HG03039 (cell line): ENCODE data around the gene P4HA3.

Experiments used
- ATAC-seq: cut with Tn5 transposase; IDR thresholded peaks from one replicate; pipeline ENCODE4 v1.9.1; 2021; ENCODE audit warnings: mild to moderate bottlenecking, moderate library complexity; ENCODE audit not compliant: unreplicated experiment

P4HA3 gene

DNA sequence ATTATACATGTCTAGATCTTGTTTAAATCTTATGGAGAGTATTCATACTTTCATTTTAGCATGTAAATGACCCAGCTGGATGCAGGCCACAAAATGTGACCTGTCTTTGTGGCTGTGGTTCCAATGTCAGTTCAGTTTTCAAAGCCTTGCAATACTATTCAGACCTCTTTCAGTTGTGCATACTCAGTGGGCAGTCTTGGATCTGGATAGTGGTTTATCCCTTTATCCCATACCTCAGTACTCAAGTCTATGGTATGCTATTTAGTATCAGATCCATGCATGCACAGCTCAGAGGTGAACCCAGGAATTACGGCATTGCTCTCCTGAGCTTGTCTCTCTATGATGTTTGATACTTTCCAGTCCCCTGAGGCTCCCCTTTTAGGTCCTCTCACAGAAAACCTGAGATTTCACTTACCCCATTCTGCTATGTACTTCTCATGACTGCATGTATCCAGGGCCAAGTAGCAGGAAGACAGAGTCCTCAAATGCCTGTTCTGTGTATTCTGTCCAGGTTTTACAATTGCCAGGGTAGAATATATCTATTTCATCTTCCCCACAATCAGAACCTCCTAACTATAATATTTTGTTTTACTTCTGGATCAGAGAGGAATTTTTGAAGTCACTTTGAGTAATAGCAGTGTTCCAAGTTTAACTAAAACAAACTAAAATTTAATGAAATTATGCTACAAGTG, 6.9 kb upstream of the P4HA3 start:
- no peak for ATAC-seq

DNA sequence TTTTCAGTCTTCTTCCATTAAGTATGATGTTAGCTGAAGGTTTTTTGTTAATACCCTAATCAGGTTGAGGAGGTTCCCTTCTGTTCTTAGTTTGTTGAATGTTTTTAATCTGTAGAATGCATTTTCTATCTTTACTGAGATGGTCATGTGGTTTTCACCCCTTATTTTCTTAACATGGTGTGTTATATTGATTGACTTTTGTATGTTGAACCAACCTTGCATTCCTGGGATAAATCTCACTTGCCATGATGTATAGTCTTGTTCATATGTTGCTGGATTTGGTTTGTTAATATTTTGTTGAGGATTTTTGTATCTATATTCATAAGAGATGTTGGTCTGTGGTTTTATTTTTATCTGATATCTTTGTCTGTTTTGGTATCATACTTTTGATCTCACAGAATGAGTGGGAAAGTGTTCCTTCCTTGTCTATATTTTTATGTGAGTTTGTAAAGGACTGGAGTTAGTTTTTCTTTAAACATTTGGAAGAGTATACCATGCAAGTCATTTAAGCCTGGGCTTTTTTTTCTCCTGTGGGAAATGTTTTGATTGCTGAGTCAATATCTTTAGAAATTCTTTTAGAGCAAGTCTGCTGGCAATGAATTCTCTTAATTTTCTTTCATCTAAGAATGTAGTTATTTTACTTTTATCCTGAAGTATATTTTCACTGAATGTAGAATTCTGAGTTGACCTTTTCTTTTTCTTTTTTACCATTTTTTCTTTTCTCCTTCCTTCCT, 5.5 kb upstream of the P4HA3 start:
- no peak for ATAC-seq

DNA sequence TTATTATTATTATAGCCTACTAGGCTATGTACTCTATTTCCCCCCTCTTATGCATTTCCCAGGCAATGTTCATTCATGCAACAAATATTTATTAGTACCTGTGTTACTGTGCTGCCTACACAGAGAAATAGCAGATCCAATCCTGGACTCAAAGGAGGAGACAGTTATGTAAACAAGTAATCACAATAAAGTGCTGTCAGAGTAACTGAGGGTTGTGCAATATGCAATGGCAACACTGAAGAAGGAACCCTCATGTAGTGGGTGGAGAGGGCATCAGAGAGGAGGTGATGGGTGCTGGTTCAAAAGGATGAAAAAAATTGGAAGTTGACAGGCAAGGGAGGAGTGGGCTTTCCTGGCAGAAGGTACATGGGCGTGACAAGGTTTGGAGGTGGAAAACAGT, 886 bp upstream of the P4HA3 start:
- no peak for ATAC-seq

DNA sequence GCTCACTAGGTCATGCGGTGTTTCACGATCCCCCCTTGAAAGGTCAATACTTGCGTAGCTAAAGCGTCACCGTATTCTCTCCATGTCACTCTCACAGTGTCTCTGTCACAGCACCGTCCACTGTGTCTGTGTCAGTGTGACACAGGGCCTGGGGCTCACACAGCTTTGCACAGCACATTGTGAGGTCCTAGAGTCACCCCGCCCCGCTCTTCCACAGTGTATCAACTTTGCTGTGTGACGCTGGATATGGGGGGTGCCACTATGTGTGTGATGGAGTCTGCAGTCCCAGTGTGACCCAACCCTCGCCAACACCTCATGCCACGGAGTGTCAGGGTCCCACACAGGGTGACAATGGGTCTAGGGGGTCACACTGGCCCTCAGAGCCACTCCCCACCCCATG, 583 bp downstream of the P4HA3 start:
- ATAC-seq = no peak

DNA sequence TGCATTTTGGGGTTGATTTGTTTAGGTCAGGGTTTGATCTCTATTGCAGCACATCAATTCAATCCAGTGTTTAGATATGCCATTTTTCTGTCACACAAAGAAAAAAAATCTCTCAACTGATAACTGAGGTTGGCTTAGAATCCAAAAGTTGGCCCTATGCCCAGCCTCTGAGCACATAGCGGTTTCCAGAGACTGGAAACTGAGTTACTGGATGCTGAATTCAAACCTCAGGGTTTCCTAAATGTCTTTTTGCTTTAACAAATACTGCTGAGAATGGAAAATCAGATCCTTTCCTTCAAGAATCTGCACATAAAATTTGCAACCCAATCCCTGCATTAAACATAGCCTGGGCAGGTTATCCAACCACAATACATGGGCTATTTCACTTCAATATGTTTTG, 4.0 kb downstream of the P4HA3 start:
- no peak for ATAC-seq

DNA sequence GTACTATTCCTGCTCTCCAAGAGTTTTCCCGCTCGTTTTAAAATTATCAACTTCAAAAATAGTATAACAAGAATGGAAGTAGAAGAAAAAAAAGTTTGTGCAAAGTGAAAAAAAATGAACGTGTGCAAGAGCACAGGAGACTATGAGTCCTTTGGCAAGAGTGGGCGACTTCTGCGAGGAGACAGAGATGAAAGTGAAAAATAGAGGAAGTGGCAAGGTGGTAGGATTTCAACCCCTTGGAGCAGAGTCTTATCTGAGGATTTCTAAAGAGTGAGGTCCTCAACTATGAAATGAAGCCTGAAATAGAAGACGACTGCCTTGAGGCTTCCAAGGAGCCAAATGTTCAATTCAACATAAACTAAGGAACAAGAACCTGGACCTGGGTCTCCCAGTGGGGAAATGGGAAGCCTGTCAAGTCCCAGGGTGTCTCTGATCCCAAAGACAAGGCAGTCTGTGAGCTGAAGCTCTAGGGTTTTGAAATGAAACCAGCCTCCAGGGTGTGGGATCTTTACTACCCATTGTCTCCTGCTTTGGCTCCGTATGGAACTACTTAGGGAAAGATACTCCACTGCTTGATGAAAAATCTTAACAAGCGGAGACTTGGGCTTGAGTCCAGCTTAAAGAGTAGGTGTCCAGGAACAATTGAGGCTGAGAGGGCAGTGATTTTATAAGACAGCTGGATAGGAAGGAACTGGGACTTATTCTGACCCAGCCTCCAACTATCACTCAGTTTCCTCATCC, 4.8 kb downstream of the P4HA3 start:
- ATAC-seq = no peak

DNA sequence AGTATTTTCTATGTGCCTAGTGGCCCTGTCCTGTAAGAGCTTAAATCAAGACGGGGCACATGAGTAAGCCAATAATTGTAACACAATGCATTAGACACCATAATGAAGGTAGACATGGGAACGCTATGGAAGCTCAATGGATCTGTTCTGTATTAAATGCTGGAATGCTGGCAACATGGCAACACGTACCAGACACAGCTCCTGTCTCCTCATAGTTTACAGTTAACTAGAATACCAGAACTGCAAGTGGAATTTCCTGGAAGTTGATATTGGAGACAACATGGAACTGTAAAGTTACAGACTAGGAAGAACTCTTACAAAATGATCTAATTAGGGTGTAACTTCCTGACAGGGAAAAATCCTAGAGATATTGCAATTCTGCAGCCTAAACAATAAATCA, 12.4 kb downstream of the P4HA3 start:
- no peak for ATAC-seq

DNA sequence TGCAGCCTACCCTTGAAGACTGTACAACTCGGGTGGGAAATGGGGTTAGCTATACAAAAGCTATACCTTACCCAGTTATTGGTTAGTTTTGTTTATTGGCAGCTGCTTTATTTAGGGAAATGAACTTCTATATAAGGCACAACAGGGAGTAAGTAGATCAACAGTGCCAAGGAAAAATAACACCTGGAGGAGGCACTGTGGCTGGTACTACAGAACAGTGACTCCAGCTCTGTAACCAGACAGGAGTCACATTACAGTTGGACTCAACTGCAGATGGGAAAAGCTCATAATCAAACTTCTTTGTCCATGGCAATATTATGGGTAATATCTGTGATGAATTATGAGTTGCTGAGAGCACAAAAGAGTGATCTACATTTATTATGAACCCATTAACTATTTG, 14.0 kb downstream of the P4HA3 start:
- no peak for ATAC-seq

DNA sequence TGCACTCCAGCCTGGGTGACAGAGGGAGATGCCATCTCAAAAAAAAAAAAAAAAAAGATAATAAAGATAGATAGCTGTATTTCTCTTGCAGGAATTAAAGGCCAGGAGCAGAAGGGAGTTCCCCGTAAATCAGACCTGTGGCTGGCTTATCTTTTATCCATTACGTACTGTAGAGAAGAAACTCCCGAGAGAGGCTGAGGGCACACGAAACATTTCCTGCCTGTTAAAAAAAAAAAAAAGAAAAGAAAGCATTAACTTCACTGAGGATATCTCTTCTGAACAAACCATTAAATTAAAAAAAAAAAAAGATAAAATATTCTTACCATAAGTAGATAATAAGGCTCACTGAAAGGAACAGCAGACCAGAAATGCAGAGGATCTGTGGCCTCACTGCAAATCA, 22.5 kb downstream of the P4HA3 start:
- no peak for ATAC-seq

DNA sequence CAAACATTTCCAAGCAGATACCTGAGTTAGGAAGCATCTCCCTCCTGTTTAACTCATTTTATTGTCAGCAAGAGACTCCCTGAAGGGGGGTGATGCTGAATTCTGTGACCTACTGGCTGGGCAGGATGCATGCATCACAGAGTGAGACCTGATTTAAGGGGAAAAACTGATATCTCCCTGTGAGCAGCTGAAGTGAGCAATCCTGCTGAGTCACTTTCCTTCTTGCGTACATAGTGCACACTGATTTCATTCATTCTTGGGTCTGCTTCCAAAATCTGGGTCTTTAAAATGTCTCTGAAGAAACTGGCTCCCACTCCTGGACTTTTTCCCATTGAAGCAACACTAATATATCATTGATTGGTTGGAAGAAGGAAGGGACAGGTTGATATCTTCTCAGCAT, 23.3 kb downstream of the P4HA3 start:
- no peak for ATAC-seq

DNA sequence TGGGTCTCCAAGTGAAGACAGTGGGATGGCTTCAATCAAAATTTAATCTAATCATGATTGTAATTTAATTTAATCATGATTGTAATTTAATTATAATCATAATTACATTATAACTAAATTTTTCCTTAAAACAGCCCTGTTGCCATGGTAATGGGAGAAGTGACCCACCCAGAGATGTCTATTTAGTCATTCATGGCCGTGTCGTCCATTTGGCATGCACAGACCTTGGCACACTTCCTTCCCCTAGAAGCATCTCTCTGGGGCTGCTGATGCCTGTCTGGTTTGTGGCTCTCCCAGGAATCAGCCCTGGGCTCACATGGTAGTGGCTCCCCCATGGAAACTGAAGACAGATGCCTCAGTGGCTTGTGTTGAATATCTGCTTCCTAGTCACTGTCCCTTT, 27.0 kb downstream of the P4HA3 start:
- no peak for ATAC-seq

DNA sequence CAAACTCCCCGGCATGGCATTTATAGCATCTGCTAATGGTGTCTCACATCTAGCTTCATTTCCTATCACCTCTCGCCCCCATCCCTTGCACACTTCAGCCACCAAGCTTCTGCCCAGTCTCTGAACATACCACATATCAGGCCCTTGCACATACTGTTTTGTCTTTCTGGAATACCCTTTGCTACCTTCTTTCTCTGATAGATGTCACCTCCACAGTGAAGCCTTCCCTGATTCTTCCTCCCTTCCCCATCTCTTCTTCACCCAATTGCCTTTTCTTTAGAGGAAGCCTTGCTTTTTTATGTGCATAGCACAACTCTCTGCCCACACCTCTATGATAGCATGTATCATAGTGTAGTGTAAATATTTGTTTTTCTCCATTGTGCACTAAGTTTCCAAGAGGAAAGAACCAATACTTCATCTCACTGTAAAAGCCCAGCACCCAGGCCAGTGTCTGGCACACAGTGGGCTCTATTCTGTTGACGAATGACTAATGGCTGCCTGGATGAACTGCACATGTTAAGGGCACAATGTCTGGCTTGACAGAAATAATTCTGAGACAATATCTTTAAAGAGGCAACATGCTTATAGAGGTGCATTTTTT, 27.8 kb downstream of the P4HA3 start:
- no peak for ATAC-seq

DNA sequence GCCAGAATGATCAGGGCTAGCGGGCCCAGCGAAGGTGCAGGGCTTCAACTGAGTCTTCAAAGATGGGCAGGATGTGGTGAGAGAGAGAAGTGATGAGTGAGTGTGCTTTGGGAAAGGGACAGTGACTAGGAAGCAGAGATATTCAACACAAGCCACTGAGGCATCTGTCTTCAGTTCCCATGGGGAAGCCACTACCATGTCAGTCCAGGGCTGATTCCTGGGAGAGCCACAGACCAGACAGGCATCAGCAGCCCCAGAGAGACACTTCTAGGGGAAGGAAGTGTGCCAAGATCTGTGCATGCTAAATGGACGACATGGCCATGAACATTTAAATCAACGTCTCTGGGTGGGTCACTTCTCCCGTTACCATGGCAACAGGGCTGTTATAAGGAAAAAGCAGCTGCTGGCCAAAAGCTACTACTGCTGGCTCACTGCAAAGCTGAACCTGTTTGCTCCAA, 28.5 kb downstream of the P4HA3 start:
- ATAC-seq = no peak

DNA sequence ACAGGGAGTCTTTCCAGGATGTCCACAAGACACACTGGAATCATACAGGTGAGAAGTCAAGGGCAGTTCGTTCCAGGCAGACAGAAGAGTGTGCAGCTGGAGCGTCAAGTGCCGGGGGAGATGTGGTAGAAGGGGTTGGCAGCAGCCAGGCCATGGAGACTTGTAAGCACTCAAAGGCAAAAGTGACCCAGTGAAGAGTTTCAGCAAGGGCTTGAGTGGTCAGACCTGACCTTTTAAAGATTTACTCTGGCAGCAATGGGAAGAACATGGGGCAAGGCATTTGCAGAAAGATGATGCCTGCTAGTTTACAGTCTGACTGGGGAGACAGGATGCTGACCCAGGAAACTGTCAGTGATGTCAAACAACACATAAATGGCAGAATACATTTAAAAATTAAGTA, 29.0 kb downstream of the P4HA3 start:
- ATAC-seq = no peak

DNA sequence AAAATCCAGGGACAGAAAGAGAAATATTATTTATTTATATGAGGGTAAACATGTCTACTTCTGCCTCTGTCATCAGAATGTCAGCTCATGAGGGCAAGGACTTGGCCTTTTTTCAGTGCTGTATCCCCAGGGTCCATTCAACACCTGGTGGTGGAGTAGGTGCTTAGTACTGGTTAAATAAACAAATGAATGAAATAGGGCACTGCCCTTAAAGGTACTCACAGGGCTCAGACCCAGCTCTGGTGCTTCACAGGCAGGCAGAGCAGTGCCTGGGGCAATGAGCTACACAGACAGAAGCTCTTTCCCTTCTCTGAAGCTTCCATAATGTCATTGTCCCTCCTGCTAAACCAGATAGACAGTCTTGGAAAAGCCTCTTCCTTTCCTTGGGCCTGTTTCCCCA, 30.9 kb downstream of the P4HA3 start:
- no peak for ATAC-seq

DNA sequence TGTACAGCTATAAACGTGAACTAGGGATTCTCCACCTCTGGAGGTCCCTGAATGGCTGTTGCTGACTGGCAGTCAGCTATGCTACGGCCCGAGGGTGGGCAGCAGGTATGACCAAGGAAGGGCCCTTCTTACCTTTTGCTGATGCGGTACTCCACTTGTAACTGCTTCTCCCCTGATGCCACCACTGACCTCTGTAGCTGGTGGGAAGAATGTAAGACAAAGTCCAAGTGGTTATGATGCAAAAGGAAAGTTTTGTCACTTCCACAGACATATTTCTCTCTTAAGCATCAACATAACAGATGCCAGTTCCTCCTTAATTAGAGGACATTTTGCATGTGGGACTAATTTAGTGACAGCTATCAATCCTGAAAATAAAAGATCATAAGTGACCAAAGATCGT, 32.2 kb downstream of the P4HA3 start:
- ATAC-seq = no peak

DNA sequence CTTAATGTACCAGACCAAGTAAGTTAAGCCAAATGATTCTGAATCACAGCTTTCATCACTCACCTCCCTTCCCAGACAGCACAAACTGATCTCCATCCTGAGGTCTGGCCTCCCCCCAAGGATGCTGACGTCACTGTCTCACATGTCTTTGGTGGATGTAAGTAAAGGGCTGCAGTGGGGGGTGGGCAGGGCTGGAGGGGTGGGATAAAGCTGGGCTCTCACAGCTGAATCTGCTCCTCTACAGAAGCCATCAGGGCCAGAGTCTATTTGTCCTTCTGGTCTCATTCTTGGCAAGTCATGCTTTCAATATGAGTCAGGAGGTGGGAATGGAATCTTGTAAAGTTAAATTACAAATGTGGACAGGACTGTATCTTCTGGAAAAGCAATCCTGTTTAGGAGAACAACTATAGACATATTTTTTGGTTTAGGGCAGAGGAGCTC, 32.7 kb downstream of the P4HA3 start:
- no peak for ATAC-seq

DNA sequence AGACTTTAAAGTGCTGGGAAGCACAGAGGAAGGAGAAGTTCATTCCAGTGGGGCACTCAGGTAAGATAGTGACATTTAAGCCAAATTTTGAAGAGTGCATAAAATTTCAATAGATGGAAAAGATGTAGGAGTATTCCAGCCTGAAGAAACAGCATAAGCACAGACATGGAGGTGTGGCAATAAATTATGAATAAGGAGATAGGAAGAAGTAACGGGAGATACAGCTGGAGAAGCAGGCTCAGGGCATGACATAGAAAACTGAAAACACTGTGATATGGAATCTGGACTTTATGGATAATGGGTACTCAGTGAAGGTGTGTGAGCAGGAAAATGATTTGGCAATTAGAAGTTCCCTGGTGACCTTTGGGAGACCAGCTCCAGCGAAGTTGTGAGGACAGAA, 33.3 kb downstream of the P4HA3 start:
- no peak for ATAC-seq

DNA sequence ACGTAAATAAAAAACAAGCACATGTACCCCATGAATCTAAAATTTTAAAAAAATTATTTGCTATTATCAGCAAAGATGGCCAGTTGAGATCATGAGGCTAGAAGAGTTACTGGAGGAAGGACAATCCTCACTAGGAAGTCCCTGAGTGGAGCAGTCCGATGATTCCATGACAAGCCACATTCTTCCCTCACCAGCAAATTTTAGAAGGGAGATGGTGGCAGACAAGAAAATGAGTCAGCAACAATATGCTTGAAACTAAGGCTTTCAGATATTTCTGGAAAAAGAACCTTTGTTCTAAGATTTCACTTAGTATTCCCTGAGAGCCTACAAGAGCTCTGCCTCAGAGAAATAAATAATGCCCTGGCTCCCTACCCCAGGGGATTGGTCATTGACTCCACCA, 34.9 kb downstream of the P4HA3 start:
- ATAC-seq = no peak

DNA sequence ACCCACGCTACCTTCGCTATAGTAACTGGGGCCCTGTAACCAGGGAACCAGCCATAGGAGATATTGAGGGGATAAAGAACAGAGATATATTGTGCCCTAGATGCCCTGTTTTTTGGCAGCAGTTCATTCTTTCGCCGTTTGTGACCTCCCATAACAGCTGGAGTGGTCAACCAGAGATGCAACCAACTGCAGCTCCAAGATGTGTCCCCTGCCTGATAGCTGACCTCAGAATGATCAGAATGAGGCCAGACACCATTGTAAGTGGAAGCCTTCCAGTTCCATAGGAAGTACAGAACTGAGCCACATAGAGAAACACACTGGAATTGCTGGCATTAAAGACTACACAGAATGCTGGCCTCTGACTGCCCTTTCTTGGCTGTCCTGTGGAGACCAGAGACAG, 39.2 kb downstream of the P4HA3 start:
- ATAC-seq = no peak

DNA sequence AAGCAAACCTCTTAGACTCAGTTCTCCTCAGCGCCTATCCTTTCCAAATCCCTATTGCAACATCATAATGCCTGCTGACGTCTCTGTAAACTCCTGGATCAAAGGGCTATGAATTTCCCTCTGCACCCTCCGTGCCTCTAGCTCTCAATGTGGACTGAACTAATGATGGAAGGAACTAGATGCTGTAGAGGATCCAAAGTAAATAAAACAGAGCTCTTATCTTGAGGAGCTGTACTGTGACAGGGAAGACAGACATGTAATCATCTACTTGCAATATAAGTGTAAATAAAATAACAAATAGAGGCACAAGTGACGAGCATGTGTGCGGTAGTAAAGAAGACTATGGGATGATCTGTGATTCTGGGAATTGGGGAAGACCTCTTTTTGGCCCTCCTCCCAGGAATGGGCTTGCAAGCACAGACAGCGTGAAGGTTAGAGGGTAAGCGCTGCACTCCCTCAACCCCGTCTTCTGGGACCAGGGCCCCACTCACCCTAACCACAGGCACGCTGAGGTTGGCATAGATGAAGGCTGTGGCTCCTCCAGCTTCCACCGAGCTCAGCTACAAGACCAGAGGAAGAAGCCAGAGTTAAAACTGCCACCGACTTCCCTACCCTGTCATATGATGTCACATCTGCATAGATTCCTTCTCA, 42.2 kb downstream of the P4HA3 start:
- no peak for ATAC-seq
